NCI-H2171 treated with DMSO at 0.1 percent for 48 hours (cell line): ENCODE data around the gene GMEB1.
"Not testable (repeated sequence)": the region's sequence is repeated elsewhere in the genome, so short reads cannot be mapped to it uniquely, and the experiment has no call there.

Source experiments
- DNase-seq: peaks from one replicate; lab custom pipeline; 2025; lab: John Stamatoyannopoulos, UW

GMEB1 gene, protein sequence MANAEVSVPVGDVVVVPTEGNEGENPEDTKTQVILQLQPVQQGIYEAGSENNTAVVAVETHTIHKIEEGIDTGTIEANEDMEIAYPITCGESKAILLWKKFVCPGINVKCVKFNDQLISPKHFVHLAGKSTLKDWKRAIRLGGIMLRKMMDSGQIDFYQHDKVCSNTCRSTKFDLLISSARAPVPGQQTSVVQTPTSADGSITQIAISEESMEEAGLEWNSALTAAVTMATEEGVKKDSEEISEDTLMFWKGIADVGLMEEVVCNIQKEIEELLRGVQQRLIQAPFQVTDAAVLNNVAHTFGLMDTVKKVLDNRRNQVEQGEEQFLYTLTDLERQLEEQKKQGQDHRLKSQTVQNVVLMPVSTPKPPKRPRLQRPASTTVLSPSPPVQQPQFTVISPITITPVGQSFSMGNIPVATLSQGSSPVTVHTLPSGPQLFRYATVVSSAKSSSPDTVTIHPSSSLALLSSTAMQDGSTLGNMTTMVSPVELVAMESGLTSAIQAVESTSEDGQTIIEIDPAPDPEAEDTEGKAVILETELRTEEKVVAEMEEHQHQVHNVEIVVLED

DNA sequence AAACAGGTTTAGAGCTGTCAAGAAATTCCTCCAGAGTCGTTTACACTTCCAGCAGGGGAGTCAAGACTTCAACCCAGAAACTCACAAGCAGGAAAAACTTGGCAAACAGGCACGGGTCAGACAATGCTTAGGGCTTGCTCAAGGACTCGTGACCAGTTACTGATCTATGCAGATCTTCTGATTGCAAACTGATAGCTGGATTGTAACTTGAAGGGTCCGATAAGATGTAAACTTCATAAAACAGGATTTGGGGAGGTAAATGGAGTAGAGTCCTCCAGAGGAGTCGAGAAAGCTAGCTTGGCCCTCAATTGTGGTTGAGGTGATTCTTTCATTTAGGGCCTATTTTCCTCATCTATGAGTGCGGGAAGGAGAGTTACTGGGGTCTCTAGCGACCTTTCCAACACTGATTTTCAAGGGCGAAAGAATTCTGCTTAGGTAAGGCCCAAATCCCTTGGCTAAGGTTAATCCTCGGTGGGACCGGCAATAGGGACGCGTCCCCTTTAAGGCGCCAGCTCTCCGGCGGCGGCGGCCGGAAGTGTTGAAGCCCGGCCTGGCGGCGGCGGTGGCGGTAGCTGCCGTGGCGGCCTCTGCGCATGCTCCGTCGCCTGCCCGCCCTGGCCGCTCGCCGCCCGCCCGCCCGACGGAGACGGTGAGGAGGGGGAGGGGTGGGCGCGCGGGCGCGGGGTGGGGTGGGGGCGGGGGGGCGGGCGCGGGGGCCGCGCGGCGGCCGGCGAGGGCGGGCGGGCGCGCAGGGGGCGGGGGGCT is at the start of gene GMEB1:
TSS of gene GMEB1 (plus strand) at position 594 of the 765 bp plus-strand sequence. CDS start 14,829 bp downstream, outside the sequence.
- peak; percentile 88 for DNase-seq

GRCh38 chr1:28631713-28632112 is 36.9 kb upstream of the GMEB1 start:
- no peak for DNase-seq

GRCh38 chr1:28632560-28632959 is 36.0 kb upstream of the GMEB1 start:
- no peak for DNase-seq

GRCh38 chr1:28640766-28641165 is 27.8 kb upstream of the GMEB1 start:
- DNase-seq, result peak; percentile 30

DNA sequence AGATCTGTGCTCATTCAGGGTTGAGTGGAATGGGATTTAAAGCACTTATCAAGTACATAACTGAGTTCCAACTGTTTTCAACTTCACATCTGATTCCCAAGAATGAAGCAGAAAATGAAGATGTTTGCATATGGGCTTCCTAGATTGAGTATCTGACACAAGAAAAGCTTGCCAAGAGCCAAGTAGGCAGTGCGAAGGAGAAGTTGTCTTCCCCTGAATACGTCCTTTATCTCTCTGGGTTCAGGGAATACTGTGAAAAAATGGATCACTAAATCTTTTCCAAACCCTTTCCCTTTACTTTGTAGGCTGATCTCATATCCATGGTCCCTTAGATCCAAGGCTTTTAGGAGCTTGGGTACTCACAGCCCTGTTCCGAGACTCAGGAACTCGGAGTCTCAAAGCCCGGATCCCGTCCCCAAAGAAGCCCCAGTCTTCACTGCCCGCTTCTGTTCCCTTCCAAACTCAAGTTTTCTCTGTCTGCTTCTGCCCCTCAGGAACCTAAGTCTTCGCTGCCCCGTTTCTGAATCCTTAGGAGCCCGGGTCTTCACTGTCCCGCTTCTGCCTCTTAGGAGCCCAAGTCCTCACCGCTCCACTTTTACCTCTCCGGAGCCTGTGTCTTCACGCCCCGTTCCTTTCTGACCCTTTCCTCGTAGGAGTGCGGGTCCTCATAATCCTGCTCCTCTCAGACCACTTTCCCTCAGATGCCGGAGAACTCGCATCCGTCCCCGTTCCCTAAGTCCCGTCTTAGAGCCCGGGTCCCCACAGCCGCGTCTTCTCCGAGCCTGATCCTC is 26.3 kb upstream of the GMEB1 start:
- no peak for DNase-seq

- peak; percentile 96 for DNase-seq
Measured at GRCh38 chr1:28642847-28643635, 25.5 kb upstream of the GMEB1 start, which contains the start of gene TAF12. TAF12 (minus strand) TSS chr1:28643067; CDS start chr1:28622081, 20,986 bp downstream.

DNA sequence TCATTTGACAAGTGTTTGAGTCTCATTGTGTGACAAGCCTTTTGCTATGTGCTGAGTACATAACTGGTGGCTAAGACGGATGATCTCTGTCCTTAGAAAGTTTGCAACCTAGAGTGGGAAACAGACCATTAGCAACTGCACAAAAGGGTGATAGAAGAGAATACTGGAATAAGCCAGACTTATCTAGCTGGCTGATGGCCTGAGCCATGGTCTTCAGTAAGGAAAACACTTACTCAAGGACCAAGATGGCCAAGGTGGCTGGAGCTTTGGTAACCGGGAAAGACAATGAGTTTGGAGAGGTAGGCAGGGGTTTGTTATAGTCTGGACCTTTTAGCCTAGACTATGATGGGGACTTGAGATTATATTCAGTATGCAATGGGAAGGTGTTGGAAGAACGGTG is 24.1 kb upstream of the GMEB1 start:
- no peak for DNase-seq

DNA sequence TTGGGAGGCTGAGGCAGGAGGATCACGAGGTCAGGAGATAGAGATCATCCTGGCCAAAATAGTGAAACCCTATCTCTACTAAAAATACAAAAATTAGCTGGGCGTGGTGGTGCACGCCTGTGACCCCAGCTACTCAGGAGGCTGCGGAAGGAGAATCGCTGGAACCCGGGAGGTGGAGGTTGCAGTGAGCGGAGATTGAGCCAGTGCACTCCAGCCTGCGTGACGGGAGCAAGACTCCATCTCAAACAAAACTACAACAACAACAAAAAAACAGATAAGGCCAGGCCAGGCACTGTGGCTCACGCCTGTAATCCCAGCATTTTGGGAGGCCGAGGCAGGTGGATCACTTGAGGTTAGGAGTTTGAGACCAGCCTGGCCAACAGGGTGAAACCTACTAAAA is 23.2 kb upstream of the GMEB1 start:
- not testable (repeated sequence) for DNase-seq

DNA sequence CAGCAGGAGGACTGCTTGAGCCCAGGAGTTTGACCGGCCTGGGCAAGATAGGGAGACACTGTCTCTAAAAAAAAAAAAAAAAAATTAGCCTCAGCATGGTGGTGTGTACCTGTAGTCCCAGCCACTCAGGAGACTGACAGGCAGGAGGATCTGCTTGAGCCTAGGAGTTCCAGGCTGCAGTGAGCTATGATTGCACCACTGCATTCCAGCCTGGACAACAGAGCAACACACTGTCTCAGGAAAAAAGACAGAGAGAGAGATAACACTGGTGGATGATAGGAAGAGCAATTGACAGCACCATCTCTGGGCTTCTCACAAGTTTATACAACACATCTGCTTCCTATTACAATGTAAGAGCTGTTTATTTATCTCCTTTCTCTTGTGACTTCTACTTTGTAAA is 22.5 kb upstream of the GMEB1 start:
- DNase-seq, result no peak

DNA sequence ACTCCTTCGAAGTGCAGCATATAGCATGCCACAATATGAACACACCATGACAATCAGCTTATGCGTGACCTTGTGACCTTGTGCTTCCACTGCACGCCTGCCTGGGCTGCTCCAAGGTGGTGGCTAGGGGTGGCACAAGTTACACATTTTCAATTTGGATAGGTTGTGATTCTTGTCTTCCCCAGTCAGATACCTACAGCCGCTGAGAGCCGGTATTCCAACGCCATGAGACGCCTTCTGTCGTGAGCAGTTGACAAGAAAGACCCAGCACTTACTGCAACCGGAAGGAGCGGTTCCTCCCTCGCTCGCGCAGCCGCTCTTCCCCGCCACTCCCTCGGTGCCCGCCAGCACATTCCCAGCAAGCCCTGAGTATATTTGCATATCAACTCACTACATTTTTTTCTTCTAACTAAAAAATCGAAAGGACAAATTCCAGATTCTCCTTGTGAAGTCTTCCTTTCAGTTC is 20.5 kb upstream of the GMEB1 start:
- peak; percentile 97 for DNase-seq

GRCh38 chr1:28648474-28649198 is 19.9 kb upstream of the GMEB1 start, which contains the start of gene RNU11:
RNU11 (plus strand) TSS chr1:28648600.
- peak; percentile 99 for DNase-seq

DNA sequence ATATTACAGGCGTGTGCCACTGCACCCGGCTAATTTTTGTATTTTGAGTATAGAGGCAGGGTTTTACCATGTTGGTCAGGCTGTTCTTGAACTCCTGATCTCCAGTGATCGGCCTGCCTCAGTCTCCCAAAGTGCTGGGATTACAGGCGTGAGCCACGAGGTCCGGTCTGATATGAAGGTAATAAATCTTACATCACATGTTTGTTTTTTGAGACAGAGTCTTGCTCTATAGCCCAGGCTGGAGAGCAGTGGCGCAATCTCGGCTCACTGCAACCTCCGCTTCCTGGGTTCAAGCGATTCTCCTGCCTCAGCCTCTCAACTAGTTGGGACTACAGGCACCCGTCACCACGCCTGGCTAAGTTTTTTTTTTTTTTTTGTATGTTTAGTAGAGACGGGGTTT is 15.5 kb upstream of the GMEB1 start:
- not testable (repeated sequence) for DNase-seq

DNA sequence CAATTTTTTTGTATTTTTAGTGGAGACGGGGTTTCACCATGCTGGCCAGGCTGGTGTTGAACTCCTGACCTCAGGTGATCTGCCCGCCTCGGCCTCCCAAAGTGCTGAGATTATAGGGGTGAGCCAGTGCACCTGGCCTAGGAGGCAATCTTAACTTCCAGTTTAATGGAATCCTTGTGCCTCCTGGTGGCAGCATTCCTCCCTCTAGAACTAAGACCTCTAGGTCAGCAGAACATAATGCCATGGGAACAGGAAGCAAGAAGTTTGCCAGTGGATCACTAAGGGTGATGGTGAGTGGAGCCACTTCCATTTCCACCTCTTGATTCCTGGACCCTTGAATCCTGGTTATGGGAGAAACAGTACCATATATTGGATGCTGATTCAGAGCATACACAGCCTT is 14.7 kb upstream of the GMEB1 start:
- DNase-seq, result not testable (repeated sequence)

DNA sequence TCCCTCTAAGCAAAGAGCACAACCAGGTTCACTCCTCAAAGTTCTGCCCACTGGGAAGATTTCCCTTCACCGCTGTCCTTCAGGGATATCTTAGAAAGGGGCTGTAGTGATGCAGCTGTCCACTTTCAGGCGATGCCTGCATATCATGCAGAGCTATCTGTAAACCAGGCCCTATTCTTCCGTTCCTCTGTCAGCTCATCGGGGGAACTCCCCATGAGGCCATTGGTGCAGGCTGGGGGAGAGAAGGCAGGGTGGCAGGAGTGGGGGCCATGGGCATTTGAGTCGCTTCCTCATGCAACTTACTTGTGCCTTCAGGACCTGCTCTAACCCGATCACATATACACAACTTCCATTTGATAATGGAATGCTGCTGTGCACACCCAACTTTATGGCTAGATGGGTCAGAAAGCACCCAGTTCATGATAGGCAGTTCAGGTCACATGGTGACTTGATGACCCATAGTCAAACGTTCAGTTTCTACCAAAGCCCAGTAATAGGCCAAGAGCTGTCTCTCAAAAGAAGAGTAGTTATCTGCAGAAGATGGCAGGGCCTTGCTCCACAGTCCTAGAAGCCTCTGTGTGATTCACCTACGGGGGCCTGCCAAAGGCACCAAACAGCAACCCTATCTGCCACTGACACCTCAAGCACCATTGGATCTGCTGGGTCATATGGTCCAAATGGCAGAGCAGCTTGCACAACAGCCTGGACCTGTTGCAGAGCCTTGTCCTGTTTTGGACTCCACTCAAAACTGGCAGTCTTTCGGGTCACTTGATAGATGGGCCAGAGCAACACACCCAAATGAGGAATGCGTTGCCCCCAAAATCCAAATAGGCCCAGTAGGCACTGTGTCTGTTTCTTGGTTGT is 12.9 kb upstream of the GMEB1 start:
- DNase-seq, result not testable (repeated sequence)

GRCh38 chr1:28656335-28656734 is 12.2 kb upstream of the GMEB1 start:
- no peak for DNase-seq

- DNase-seq, result peak; percentile 86
Measured at GRCh38 chr1:28663871-28664470, 4.6 kb upstream of the GMEB1 start.

- no peak for DNase-seq
Measured at GRCh38 chr1:28666806-28667205, 1.8 kb upstream of the GMEB1 start.

DNA sequence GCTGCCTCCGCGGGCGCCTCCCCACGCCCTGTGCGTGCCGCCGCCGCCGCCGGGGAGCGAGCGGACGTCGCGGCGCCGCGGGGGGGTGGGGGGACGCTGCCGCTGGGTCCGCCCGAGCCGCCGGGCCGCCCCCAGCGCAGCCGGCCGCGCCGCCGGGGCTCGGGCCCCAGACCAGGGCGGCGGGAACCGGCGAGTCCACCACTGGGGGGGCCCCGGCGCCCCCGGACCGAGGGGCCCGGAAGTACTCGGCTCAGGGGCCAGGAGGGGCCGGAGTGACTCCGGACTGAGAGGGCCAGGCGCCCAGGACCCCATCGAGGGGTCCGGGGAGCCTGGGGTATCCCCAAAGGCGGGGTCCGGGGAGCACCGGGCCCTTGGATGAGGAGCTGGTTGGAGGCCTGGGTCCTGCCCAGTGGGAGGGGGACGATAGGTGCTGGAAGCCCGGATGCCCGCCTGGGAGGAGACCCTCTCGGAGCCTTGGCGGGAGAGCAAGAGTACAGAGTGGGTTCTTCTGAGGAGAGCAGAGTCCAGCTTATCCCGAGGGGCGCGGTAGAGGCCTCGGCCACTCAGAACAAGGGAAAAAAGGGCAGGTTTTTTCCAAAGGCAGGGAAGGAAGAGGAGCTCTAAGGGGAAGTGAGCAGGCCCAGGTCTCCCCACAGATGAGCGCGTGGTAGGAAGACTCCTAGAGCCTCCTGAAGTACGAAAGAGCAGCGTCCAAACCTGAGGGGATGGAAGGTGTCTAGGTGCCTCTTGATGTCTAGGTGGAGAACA is 556 bp downstream of the GMEB1 start:
- DNase-seq, result peak; percentile 55
